Prostate gland (tissue), 2 donors: ENCODE measurements around the gene E2F1. TPM values are rescaled to one million over a fixed set of nuclear protein-coding genes. Genes with fewer than 3 reads are reported as not detected.

ENCODE experiments used
- DNase-seq: peaks from one replicate; pipeline ENCODE4 v3.0.0-alpha.2; 2019; ENCODE audit warnings: low spot score
- H3K27ac ChIP-seq, 2 donors: fragments of 200-600 bp; sonication (generic); 2 replicates each; pipeline ENCODE4 v1.5.1; 2017 to 2019
- H3K27me3 ChIP-seq: fragments of 200-600 bp; sonication (generic); replicated peaks from 2 replicates; pipeline ENCODE4 v1.5.1; 2019; ENCODE audit not compliant: insufficient read depth
- H3K36me3 ChIP-seq, 2 donors: fragments of 200-600 bp; sonication (generic); 1 replicate in 1 of 2; 2 replicates in 1 of 2; pipeline versions ENCODE4 v1.5.1 to v1.8.1; 2017 to 2019
- H3K4me1 ChIP-seq: fragments of 200-600 bp; sonication (generic); replicated peaks from 2 replicates; pipeline ENCODE4 v1.5.1; 2019
- H3K4me3 ChIP-seq, 2 donors: fragments of 200-600 bp; sonication (generic); 2 replicates each; pipeline ENCODE4 v1.5.1; 2017 to 2019
- H3K9me3 ChIP-seq: fragments of 200-600 bp; sonication (generic); 2 replicates; pipeline ENCODE4 v1.5.1; 2017
- CTCF ChIP-seq, 4 experiments: fragments of 200-600 bp in 2 of 4; fragments of 450-650 bp in 2 of 4; sonication (generic) in 2 of 4; IDR thresholded peaks; 1 replicate in 3 of 4; 2 replicates in 1 of 4; pipeline ENCODE4 v1.5.1; 2016 to 2019; ENCODE audit warnings: antibody characterized with exemption in 4 of 4, mild to moderate bottlenecking in 2 of 4, moderate library complexity in 2 of 4
- POLR2A ChIP-seq: fragments of 450-650 bp; IDR thresholded peaks from one replicate; pipeline ENCODE4 v1.6.1; 2016; ENCODE audit warnings: antibody characterized with exemption, mild to moderate bottlenecking
- POLR2AphosphoS5 ChIP-seq: sonication (generic); formaldehyde crosslinking; IDR thresholded peaks from one replicate; pipeline ENCODE4 v1.6.1; 2017; ENCODE audit warnings: antibody characterized with exemption
- WGBS: methylation state at CpG from one replicate; pipeline ENCODE4 v1.1.5; 2018; 5-methylcytosine and 5-hydroxymethylcytosine counted together
- intact Hi-C: fragments of 100-400 bp; cut with DNase I; formaldehyde crosslinking; loops from one replicate; pipeline ENCODE4 v1.14.2; 2022
- total RNA-seq, 2 donors: library from RNA; depleted of rRNA; stranded (reverse); fragments of >200 nt; gene quantifications; one replicate each; pipeline ENCODE4 v1.1.0, GENCODE V29; 2016

The E2F1 gene, protein sequence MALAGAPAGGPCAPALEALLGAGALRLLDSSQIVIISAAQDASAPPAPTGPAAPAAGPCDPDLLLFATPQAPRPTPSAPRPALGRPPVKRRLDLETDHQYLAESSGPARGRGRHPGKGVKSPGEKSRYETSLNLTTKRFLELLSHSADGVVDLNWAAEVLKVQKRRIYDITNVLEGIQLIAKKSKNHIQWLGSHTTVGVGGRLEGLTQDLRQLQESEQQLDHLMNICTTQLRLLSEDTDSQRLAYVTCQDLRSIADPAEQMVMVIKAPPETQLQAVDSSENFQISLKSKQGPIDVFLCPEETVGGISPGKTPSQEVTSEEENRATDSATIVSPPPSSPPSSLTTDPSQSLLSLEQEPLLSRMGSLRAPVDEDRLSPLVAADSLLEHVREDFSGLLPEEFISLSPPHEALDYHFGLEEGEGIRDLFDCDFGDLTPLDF
- total RNA-seq, result 10 to 100 TPM in 1 of 2 donors, 1 to 10 TPM in 1; 2.0 to 10.1 TPM

- H3K4me1 ChIP-seq, result no peaks in the 10 kb centered on the region
- intact Hi-C loops, result no loop called here
- H3K27me3 ChIP-seq, result no peaks in the 10 kb centered on the region
- H3K36me3 ChIP-seq, result no peaks in the 10 kb centered on the region
- H3K9me3 ChIP-seq, result no peaks in the 10 kb centered on the region
- peak; percentile 95 for DNase-seq
- WGBS, result 4% methylated on average over 44 of the region's 101 CpGs
- H3K4me3 ChIP-seq, result peak within 1 kb of the TSS; percentile 36 to 39
- no peak within 1 kb of the TSS for H3K27ac ChIP-seq
- TF ChIP-seq CTCF (IDR thresholded peaks at IDR 0.05) (peak; percentile 21 to 86 (median 59)), POLR2A (no peak), POLR2AphosphoS5 (peak; percentile 82)
These were observed at the start of gene E2F1 for GRCh38 chr20:33686100-33686983. E2F1 (minus strand) TSS chr20:33686385; CDS start chr20:33686264, 121 bp downstream.

DNA sequence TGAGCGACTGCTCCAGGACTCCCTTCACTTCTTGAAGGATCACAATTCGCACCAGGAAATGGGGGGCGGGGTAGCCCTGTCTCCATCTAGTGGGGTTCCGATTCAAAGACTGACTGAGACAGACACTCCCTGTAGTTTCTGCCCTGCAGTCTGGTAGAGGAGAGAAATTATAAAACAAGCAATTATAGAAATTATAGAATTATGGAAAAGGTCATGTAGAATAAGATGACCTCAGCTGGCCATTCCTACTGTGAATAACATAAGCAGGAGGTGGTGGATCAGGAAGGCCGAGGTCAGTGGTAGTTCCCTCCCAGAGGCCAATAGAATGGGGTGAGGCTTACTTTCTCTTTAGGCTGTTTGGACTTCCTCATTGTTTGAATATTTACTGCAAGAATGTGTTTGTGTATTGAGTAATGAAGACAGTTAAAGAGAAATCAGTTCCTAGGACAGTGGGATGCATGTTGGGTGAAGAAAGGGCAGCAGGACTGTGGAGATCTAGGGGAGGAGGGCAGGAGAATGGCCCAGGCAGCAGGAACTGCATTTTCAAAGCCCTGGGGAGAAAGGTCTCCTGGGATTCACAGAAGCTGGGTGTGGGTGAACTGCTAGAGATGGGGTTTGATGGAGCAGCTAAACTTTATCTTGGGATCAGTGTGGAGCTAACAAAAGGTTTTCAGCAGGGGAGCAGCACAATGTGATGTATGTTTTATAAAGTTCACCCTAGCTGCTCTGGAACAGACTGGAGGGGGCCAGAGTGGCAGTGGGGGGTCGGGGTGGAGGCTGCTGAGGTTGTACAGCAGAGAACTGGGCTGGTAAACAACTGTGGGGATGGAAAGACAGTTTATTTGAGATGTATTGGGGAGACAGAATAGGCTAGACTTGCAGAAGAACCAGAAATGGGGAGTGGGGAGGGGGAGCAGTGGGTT, 47.7 kb upstream of the E2F1 start:
- H3K27ac ChIP-seq, result peak overlapping the region; percentile 93 to 94
- no peaks in the 10 kb centered on the region for H3K36me3 ChIP-seq
- H3K4me1 ChIP-seq, result peaks cover 8% of the 10 kb centered on the region
- no peak overlapping the region for H3K4me3 ChIP-seq
- 58% methylated on average over 6 of the region's 6 CpGs for WGBS
- no peaks in the 10 kb centered on the region for H3K9me3 ChIP-seq
- peak; percentile 62 for TF ChIP-seq POLR2AphosphoS5
- no peak for TF ChIP-seq CTCF (IDR thresholded peaks at IDR 0.05)
- TF ChIP-seq POLR2A, result no peak
- no peak for DNase-seq
- intact Hi-C loops, result loop anchor here (5.0 kb wide), 2 partner anchors 57 to 78 kb away; partner anchors contain the start of gene CHMP4B
- no peaks in the 10 kb centered on the region for H3K27me3 ChIP-seq

DNA sequence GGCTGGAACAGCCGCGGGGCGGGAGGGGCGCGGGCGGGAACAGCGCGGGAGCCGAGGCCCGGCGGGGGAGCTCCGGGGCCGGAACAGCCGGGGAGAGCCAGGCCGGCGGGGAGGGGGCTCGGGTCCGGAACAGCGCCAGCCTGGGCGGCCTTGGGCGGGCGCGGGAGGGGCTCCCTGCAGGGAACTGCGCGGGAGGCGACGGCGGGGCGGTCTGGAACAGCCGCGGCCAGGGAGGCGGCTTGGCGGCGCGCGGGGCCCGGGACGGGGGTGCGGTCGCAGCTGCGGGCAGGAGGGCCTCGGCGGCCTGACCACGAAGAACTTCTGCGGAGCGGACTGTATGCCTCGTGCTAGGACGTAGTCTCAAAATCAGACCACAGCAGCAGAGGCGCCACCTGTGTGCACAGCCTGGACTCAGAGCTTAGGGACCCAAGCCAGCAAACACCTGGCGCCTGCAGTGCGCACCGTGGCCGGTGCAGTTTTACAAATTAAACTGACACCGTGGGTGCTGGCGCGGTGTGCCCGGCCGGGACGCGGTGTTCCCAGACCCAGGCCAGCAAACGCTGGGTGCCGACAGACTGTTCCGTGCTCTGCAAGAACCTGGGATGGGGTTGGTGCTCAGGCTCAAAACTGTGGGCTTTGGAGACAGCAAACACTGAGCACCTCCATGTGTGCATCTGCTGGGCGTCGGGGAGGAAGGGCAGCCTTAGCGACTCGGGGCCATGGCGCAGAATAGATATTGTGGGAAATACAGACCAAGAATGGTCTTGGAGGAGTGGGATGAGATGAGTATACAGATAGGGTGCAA, 46.2 kb upstream of the E2F1 start:
- DNase-seq, result peak; percentile 78
- peak; percentile 40 for TF ChIP-seq POLR2AphosphoS5
- peak; percentile 32 for TF ChIP-seq POLR2A
- TF ChIP-seq CTCF (IDR thresholded peaks at IDR 0.05), result peak in 1 of 4 experiments; percentile 32
- Histone ChIP-seq H3K4me3 (peak overlapping the region; percentile 43 to 51), H3K27ac (peak overlapping the region; percentile 93 to 94), H3K36me3 (no peaks in the 10 kb centered on the region), H3K4me1 (peaks cover 8% of the 10 kb centered on the region), H3K9me3 (no peaks in the 10 kb centered on the region), H3K27me3 (no peaks in the 10 kb centered on the region)
- intact Hi-C loops, result loop anchor here (5.0 kb wide), 2 partner anchors 55 to 80 kb away; partner anchors contain the start of gene CHMP4B
- WGBS, result 4% methylated on average over 41 of the region's 68 CpGs
